Astrocyte of the spinal cord (primary cell): ENCODE results near the gene ACSS3.

Source experiments
- DNase-seq: peaks from one replicate; pipeline ENCODE4 v3.0.0; 2011; ENCODE audit warnings: low read depth, low spot score
- H3K4me3 ChIP-seq: 2 replicates; pipeline ENCODE4 v1.5.1; 2011; ENCODE audit warnings: low read depth, mild to moderate bottlenecking, low read length, moderate library complexity
- CTCF ChIP-seq: IDR thresholded peaks from 2 replicates; pipeline ENCODE4 v1.5.1; 2012; ENCODE audit warnings: low read depth, mild to moderate bottlenecking, low read length, inconsistent platforms
- in situ Hi-C: cut with HindIII; loops from 2 replicates; pipeline ENCODE4 v1.10.0; 2017; ENCODE audit warnings: low sequenced_read_pairs

Gene ACSS3

GRCh38 chr12:81203671-81204204 is 125.9 kb downstream of the ACSS3 start:
- DNase-seq = no peak
- no peak overlapping the region for H3K4me3 ChIP-seq
- TF ChIP-seq CTCF = no peak
- in situ Hi-C loops = no loop called here

- no peak for DNase-seq
- in situ Hi-C loops = no loop called here
- TF ChIP-seq CTCF = no peak
Observed at GRCh38 chr12:81205416-81205815, 127.5 kb downstream of the ACSS3 start.

GRCh38 chr12:81206429-81206828 is 128.6 kb downstream of the ACSS3 start:
- no peak overlapping the region for H3K4me3 ChIP-seq
- no peak for DNase-seq
- in situ Hi-C loops = no loop called here
- TF ChIP-seq CTCF = no peak

More at GRCh38 chr12:81205416-81205815, 127.5 kb downstream of the ACSS3 start:
- H3K4me3 ChIP-seq = no peak overlapping the region

- H3K4me3 ChIP-seq = no peak overlapping the region
- no peak for DNase-seq
- in situ Hi-C loops = no loop called here
- TF ChIP-seq CTCF = no peak
Observed at GRCh38 chr12:81207173-81207572, 129.3 kb downstream of the ACSS3 start.

GRCh38 chr12:81207664-81208063 is 129.8 kb downstream of the ACSS3 start:
- TF ChIP-seq CTCF = no peak
- DNase-seq = no peak
- no peak overlapping the region for H3K4me3 ChIP-seq
- in situ Hi-C loops = no loop called here

- in situ Hi-C loops = no loop called here
Observed at GRCh38 chr12:81208187-81208911, 130.5 kb downstream of the ACSS3 start.

More at GRCh38 chr12:81208187-81208911, 130.5 kb downstream of the ACSS3 start:
- DNase-seq = peak; percentile 44
- H3K4me3 ChIP-seq = no peak overlapping the region
- TF ChIP-seq CTCF = no peak
